ENCODE measurements around the gene VAPB.
"Not testable (repeated sequence)": the region's sequence is repeated elsewhere in the genome, so short reads cannot be mapped to it uniquely, and the experiment has no call there.

Gene VAPB, protein sequence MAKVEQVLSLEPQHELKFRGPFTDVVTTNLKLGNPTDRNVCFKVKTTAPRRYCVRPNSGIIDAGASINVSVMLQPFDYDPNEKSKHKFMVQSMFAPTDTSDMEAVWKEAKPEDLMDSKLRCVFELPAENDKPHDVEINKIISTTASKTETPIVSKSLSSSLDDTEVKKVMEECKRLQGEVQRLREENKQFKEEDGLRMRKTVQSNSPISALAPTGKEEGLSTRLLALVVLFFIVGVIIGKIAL

DNA sequence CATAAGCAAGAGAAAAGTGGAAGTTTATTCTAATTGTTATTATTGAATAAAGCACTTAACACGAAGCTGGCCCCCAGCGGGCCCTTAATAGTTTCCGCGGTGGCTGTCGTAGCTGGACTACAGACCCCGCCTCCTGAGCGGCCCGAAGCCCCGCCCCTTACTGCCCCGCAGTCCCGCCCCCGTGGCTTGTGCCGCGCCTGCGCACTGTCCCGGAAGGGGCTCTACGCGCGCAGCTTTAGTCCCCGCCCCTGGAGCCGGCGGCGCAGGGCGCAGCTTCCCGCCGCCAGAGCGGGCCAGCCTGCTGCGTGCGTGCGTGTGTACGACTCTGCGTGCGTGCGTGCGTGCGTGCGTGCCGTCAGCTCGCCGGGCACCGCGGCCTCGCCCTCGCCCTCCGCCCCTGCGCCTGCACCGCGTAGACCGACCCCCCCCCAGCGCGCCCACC lies at the start of gene VAPB:
TSS of gene VAPB (plus strand) at position 348 of the 442 bp plus-strand sequence. CDS start 231 bp downstream, outside the sequence.
- peak; percentile 94 for DNase-seq

DNA sequence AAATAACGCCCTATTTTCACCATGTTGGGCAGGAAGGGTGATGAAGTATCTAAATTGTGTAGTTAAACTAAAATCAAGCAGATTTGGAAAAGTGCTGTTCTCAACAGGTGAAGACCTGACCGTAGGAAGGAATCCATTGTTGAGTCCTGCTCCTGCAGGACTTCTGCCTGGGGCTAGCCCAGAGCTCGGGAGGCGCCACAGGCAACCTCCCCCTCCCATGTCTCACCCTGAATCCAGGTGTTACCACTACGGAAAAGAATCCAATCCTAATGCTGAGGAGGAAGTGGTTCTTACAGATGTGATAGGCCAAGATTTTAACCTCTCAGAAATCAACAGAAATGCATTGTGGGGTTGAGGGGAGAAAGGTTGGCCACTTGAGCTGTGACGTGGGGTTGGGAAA lies 49.3 kb upstream of the VAPB start:
- DNase-seq, result no peak

DNA sequence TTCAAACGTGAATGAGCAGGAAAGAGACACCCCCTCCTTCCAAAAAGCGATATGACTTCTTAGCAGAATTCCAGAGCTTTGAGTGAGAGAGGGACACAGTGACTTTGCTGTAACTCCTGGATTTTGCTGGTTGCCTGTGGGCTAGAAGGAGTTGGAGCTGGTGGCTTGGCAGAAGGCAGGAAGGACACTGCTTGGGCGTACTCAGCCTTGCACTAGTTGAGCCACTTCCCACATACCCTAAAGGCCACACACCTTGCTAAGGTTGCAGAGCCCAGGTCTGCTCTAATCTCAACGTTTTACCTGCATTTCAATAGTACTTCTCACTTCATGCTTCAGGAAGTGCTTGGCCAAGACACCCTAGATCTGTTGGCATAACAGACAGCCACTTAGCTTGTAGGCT lies 48.9 kb upstream of the VAPB start:
- DNase-seq, result no peak

DNA sequence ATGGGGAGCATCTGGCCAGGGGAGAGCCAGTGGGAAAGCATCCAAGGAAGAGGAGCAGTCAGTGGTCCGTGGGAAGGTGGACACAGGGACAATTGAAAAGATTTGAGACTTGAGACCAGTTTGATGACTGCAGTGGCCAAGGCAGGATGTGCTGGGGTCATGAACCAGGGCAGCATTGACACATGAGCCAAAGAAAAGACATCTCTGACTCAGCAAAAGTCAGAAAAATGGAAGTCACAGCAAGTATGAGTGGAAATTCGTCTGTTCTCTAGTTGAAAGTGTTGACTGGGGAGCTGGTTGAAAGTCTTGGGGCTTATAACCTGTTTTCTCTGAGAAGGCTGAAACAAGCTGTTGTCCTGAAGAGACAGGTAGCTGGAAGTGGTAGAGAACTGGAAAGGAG lies 48.2 kb upstream of the VAPB start:
- peak; percentile 63 for DNase-seq

DNA sequence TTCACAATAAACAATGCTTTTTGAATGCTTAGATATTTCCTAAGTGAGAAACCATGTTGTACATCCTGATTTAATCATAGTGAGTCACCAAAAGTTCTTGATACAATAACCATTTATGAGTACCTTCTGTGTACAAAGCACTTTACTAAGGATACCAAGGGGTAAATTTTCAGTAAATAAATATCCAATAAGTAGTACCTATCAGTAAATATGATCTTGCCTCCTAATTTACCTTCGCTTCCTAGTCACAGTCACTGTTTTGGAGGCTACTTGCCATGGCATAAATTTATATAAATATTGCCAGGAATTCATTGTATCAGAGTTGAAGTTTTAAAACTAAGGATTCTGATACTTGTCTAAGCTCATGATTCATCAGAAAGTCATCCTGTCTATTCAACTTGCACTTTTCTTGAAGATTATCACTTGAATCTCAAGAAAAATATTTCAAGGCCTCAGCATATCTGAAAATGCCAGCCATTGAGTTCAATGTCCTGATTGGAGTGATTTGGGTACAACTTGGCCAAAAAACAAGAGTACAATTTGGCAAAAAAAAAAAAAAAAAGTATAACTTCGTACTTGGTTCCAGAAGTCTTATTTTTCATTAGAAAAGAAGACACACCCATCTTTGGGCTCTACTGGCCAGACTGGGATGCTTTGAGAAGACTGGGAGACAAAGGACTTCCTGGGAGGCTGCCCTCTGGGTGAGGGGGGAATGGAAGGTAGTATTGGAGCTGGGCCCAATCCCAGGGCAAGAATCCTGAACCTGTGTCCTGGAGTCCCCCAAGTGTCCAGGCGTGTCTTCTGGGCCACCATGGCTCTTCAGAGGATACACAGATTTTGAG lies 46.7 kb upstream of the VAPB start:
- DNase-seq, result peak; percentile 83

DNA sequence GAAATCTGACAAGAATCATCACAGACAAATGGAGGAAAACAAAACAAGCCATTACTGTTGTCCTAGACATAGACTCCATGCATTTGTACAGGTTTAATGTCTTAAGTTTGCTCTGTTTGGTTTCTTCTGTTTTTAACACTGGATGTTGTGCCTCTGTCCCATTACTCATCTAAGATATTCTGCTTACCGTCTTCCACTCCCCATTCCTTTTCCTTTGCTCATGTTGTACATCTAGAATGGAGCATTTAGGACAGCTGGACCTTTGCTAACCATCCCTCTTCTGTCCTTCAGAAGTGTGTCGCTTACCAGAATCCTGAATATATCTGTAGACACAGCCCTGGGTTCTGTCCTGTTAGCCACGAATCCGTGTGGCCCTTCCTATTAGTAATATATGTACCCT lies 44.3 kb upstream of the VAPB start:
- DNase-seq, result peak; percentile 71

DNA sequence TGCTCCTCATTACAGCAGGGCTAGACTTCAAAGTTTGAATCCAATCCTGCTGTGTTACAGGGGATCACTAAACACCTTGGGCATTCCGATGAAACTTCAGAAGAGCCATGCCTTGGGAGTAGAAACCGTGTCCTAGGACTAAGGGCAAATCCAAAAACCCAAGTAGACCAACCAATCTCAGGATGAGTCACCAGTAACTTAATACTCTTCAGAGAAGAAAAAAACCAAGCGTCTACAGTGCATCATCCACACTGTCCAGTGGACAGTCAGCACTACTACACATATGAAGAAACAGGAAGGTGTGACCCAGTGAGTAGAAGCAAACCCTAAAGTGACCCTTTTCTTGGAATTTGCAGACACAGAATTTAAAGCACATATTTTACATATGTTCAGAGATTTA lies 39.5 kb upstream of the VAPB start:
- peak; percentile 92 for DNase-seq

DNA sequence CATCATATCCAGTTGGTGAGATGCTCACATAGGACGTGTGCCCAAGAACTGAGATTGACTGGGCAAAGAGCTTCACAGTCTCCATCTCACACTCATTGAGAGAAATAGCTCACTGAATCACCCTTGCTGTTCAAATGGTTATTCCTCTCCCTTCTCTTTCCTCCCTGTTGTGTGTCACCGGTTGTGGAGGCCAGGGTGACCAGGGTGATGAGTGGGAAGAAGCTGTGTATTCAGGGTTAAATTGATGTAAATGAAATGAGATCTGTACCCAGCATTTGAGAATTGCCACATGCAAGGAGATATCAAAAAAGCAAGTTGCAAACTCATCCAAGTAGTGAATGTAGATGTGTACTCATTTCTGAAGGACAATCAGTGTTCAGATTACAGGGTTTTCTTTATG lies 36.6 kb upstream of the VAPB start:
- DNase-seq, result no peak

DNA sequence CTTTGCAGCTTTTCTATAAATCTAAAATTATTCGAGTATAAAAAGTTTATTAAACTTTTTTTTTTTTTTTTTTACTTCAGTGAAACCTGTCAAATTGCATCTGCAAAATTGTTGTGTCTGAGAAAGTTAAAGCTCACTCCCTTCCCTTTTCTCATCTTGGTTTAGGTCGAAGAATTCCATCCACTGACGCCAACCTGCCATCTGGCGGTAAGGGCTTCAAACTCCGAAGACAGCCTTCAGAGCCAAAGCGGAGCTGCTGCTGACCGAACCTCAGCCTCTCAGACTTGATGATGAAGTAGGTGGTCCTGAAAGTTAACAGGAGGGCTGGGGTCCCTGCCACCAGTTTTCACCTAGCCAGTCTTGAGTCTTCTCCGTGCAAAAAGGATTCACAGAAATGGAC lies 29.6 kb upstream of the VAPB start:
- DNase-seq, result no peak

DNA sequence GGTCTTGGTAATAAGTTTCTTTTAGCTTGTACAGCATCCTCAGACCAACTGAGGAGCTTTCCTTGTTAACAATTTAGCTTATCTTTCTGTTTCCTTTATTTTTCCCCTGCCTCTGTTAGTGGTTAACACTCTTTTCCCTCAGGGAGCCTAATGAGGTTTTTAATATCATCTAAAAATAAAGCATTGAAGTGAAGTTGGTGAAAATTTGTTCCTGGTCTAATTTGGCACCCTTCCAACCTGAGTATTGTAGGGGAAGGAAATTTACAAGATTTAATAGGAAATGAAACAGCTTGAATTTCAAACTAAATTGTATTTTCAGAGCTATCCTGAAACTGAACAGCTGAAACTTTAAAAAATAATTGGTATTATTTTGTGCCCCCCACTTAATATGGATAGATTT lies 28.1 kb upstream of the VAPB start:
- no peak for DNase-seq

DNA sequence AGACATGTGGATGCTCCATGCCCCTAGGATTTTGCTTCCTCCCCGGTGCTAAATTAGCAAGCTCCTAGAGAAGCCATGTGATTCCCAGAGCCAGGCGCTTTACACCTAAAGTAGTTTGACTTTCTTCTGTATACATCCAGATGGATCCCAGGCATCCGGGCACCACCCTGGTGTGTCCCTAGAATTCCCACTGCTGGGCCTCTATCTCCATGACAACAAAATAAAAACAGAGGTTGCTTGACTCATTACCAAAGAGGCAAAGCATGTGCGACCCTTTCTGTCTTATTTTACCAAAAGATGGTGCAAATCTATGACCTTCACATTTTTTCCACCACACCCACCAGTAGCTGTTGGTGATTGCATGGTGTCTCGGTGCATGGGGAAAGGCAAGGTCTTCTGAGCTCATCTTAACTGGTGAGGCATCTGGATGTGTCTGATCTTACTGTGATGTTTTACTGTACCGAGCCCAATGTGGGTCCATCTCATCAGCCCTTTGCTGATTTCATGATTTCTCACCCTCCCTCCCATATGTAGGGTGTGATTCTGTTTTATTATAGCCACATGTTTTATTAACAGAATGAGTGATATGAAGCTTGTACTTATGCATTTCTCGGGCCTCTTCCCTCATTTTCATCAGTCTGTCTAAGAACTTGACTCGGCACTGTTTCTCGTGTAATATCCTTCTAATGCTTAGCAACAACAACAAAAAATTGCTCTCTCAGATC lies 27.4 kb upstream of the VAPB start:
- DNase-seq, result peak; percentile 83

DNA sequence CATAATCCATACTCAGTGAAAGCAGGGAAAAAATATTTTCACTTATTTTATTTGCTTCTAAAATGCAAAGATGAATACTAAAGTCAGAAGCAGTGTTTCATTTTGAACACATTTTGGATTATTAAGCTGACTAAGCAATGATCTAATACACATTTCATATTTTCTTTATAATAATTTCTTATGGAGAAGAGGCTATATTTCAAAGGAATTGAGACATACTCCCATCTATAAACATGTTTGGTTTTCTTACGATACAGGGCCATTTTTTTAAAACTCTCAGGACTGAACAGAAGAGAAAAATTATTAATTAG lies 26.9 kb upstream of the VAPB start:
- no peak for DNase-seq

DNA sequence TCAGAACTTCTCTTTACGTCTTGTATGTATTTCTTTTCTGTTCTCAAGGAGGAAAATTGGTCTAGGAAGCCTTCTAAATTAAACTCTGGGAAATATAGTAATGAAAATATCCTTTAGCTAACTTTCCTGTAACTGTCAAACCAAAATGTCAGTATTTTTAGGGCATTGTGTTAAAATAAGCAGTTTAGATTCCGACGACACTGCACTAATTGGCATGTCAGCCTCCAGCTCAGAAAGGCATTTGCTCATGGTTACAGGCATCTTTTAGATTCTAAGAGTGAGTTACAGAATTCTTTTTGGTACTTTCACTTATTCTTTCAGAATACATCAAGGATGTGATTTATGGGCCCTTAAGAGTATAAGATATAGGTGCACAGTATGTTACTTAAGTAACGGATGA lies 26.1 kb upstream of the VAPB start:
- DNase-seq, result no peak

DNA sequence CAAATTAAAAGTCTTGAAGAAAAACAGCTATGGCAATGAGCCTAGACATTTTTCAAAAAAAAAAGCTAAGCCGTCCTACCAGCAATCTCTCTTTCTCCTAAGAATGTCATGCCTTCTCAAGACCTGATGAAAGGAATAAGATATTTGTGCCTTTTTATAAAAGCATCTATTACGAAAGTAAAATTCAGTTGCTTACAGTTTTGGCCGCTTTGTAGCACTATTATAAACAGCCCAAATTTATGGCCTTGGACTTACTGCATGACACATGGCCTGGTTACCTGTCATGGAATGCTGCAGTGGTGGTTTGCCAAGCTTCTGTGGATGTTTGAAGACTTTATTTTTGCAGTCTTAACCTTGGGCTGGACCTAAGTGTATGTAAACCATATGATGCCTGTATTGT lies 22.2 kb upstream of the VAPB start:
- DNase-seq, result no peak

DNA sequence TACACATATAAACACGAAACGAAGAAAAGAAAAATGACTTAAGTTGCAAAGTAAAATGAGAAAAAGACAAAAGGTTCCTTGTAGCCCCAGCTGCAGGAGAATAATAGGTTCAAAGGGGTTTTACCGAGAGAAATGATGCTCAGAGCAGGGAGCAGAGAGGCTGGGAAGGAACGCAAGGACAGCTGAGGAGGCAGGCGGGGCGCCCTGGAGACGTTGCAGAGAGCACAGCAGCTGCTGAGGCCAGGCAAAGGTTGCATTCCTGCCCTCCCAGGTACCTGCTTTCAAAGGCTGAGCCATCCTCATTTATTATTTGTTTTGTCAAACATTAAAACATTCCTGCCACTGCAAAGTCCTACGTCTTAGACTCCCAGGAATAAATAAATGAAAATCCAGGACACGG lies 16.2 kb upstream of the VAPB start:
- no peak for DNase-seq

DNA sequence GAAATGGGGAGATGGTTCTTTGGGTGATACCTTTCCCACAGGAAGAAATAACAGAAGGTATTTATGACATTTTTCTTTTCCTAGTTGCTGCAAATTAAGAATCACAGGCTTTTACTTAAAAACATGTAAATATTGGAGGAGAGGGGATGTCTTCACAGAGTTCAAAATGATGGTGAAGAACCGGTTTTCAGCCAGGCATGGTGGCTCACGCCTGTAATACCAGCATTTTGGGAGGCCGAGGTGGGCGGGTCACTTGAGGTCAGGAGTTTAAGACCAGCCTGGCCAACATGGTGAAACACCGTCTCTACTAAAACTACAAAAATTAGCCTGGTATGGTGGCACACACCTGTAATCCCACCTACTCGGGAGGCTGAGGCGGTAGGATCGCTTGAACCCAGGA lies 15.7 kb upstream of the VAPB start:
- not testable (repeated sequence) for DNase-seq

DNA sequence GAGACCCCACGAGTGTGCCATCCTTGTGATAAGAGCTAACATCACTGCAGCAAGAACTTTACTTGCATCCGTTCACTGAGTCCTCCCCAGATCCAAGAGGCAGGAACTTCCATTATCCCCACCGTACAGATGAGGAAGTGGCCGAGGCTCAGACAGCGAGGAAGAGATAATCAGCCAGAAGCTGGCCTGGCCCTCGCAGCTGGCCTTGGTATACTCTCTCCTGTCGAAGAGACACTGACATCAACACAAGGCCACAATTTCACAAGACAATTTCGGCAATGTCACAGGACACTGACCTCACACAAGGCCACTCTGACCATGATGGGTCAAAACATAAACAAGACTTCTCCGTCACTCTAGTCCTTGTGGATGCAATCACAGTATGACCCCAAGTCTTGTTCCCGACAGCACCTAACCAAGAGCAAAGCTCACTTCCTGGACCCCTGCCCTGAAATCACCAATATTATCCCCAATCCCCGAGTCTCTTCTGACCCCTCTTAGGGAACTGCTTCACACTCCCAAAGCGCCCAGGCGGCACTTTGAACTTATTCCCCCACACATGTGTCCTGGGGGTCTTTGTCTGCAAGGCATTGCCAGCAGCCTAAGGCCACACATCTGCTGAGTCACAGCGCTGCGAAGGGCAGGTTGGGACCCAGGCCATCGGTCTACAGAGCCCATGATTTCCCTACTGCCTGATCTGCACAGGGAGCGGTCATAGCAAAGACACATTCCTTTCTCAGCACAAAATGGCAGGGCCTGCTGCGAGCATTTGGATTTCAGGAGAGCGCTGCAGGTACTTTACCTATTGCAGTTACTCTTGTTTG lies 14.8 kb upstream of the VAPB start:
- DNase-seq, result no peak

DNA sequence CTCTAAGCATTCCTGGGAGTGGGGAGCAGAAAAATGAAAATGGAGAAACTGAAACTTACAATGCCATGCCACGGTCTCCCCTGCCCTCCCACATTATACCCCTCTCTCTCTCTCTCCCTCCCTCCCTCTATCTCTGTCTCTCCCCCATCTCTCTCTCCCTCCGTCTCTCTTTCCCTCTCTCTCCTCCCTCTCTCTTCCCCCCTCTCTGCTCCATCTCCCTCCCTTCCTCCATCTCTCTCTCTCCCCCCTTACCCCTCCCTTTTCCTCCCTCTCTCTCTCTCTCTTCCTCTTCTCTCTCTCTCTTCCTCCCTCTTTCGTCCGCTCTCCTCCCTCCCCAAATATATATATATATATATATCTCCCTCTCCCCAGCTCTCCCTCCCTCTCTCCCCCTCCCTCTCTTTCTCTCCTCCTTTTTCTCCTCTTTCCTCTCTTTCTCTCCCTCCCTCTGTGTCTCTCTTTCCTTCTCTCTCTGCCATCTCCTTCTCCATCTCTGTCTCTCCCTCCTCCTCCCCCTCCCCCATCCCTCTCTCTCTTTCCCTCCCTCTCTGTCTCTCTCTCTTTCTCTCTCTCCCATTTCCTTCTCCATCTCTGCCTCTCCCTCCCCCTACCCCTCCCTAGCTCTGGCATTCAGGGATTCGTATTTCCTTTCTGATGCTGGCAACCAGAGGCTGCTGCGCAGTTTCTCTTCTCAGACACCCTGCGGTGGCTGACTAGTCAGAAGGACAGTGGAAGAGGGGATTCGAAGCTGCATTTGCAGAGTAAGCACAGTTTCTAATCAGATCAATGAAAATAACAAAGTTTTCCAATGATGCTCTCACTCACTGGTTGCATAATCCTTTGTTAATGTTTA lies 13.9 kb upstream of the VAPB start:
- no peak for DNase-seq

DNA sequence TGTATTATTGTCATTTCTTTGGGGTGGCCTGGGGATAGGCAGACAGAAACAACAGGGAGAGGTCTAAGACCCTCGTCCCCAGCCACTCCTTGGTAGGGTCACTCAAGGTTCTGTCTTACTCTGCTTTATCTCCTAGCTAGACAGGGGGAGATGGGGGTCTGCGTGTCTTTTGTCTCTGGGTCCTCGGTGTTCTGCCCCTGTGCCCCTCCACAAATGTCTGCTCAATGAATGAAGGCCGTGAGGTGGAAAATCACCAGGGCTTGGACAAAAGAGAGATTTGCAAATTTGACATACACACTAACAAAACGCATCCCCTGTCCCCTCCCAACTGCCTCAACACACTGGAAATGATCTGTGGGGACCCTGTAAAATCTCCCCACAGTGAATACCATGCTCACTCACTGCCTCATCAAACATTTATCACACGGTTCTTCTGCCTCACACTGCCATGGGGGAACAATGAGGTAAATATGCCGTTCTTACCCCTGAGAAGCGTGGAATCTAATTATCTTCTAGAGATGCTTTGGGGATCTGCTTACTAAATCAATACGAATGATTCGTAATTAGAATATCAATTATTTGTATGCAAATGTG lies 13.2 kb upstream of the VAPB start:
- no peak for DNase-seq

DNA sequence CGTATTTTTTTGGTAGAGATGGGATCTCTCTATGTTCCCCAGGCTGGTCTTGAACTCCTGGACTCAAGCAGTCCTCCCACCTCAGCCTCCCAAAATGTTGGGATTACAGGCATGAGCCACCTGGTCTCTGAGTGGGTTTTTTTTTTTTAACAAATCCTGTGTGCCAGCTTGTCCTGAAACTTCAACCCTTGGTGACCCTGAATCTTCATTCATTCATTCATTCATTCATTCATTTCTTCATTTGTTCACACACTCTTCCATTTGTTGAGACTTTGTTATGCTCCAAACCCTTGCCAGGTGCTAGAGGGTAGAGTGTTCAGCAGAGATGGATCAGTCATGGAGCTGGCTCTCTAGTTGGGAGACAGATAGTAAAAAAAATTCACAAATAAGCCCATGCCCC lies 12.0 kb upstream of the VAPB start:
- no peak for DNase-seq

DNA sequence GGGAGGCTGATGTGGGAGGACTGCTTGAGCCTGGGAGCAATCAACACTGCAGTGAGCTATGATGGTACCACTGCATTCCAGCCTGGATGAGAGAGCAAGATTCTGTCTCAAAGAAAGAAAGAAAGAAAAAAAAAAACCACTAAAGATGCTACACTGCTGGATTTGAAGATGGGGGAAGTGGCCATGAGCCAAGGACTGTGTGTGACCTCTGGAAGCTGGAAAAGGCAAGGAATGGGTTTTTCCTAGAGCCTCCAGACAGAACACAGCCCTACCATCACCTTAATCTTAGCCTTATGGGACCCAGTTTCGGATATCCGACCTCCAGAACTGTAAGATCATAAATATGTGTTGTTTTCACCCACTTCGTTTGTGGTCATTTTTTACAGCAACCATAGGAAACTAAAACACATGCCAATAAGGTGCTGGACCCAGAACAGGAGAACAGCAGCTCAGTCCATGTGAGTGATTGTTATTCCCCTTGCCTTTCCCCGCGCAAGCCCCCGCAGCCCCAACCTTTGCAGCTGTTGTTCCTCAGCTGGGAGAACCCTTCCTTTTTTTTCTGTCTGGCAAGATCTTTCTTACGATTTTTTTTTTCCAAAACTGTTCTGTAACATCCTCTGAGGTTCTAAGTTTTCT lies 11.1 kb upstream of the VAPB start:
- no peak for DNase-seq
